Measurements from ENCODE around the gene EPB41.

GRCh38 chr1:29043274-29043965 is 129.1 kb downstream of the EPB41 start:
- TF ChIP-seq SP1 (IDR thresholded peaks at IDR 0.05; ENCODE audit: low read depth, low read length) (no peak), CHD7 (IDR thresholded peaks at IDR 0.05; ENCODE audit: insufficient replicate concordance, low read length) (no peak), JUN (IDR thresholded peaks at IDR 0.05; ENCODE audit: low read depth, low read length) (no peak), SP2 (IDR thresholded peaks at IDR 0.05; ENCODE audit: low read length) (no peak), YY1 (IDR thresholded peaks at IDR 0.05; ENCODE audit: low read depth, low read length) (no peak), CTCF (IDR thresholded peaks at IDR 0.05; ENCODE audit: control extremely low read depth in 1 of 3, insufficient read depth in 1 of 3, low read depth in 1 of 3, low read length in 3 of 3) (no peak), EZH2 (IDR thresholded peaks at IDR 0.05; ENCODE audit: low read depth, low read length, severe bottlenecking) (no peak), POLR2AphosphoS5 (IDR thresholded peaks at IDR 0.05; ENCODE audit: low read depth, low read length) (no peak), SUZ12 (IDR thresholded peaks at IDR 0.05; ENCODE audit: low read length) (no peak), GABPA (IDR thresholded peaks at IDR 0.05; ENCODE audit: borderline replicate concordance, insufficient read depth, low read length) (no peak)
